Ishikawa (cell line): ENCODE measurements around the gene FAM83F.

Experiments used
- CEBPB ChIP-seq: IDR thresholded peaks from 2 replicates; pipeline ENCODE4 v1.6.1; 2012
- CREB1 ChIP-seq: IDR thresholded peaks from 2 replicates; pipeline ENCODE4 v1.6.1; 2012; ENCODE audit warnings: low read depth
- EP300 ChIP-seq: IDR thresholded peaks from 2 replicates; pipeline ENCODE4 v1.6.1; 2012; ENCODE audit warnings: borderline replicate concordance
- FOXM1 ChIP-seq: IDR thresholded peaks from 2 replicates; pipeline ENCODE4 v1.6.1; 2012; ENCODE audit warnings: low read depth, borderline replicate concordance
- RAD21 ChIP-seq: IDR thresholded peaks from 2 replicates; pipeline ENCODE4 v1.6.1; 2012; ENCODE audit warnings: low read depth
- TAF1 ChIP-seq: IDR thresholded peaks from 2 replicates; pipeline ENCODE4 v1.6.1; 2012; ENCODE audit warnings: low read depth, mild to moderate bottlenecking
- TCF12 ChIP-seq: IDR thresholded peaks from 2 replicates; pipeline ENCODE4 v1.6.1; 2012; ENCODE audit warnings: low read depth
- YY1 ChIP-seq: IDR thresholded peaks from 2 replicates; pipeline ENCODE4 v1.6.1; 2012; ENCODE audit warnings: low read depth
- ZBTB7A ChIP-seq: IDR thresholded peaks from 2 replicates; pipeline ENCODE4 v1.6.1; 2012; ENCODE audit warnings: low read depth
- TF ChIP-seq, protein P1 (sequence below): IDR thresholded peaks from 2 replicates; pipeline ENCODE4 v1.6.1; 2012; ENCODE audit warnings: low read depth, mild to moderate bottlenecking
- TF ChIP-seq, protein P2 (sequence below): IDR thresholded peaks from 2 replicates; pipeline ENCODE4 v1.6.1; 2012

DNA sequence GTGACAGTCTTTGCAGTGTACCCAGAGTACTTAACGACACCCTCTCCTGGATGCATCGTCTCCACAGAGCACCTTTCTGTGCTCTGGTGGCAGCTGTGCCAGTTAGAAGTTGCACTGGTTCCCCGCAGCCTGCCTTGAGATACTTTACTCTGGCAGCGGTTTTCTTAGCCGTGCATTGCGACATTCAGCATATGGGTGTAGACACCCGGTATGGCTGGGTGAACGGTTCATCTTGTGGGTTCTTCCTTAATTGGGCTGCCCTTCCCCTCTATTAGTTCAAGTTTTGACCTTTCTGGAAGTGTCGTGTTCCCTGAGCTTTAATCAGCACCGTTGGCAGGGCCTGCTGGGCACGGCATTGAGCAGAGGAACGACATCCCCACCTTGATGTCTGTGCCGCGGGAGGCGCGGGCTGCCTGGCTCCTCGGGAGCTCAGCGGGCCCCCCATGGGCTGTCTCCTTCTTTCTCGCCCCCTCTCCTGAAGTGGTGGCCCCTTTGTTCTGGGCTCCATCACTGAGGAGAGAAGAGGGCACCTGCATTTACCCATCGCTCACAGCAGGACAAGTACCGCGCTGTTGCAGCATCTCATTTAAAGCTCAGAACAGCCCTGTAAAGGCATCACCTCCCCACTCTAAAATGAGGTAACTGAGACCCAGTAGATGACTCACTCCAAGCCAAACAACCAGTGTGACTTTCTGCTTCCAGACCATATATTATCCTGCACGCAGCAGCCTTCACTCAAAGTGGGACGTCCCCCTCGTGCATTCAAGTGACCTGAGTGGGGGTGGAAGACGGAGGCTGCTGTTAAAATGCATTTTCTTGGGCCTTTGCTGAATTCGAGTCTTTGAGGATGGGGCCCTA, 13.3 kb downstream of the FAM83F start:
- TF ChIP-seq TCF12 (no peak), EP300 (no peak), CEBPB (no peak), YY1 (no peak), RAD21 (no peak), TAF1 (no peak), CREB1 (no peak), ZBTB7A (no peak), FOXM1 (no peak)
- TF ChIP-seq, protein P1, sequence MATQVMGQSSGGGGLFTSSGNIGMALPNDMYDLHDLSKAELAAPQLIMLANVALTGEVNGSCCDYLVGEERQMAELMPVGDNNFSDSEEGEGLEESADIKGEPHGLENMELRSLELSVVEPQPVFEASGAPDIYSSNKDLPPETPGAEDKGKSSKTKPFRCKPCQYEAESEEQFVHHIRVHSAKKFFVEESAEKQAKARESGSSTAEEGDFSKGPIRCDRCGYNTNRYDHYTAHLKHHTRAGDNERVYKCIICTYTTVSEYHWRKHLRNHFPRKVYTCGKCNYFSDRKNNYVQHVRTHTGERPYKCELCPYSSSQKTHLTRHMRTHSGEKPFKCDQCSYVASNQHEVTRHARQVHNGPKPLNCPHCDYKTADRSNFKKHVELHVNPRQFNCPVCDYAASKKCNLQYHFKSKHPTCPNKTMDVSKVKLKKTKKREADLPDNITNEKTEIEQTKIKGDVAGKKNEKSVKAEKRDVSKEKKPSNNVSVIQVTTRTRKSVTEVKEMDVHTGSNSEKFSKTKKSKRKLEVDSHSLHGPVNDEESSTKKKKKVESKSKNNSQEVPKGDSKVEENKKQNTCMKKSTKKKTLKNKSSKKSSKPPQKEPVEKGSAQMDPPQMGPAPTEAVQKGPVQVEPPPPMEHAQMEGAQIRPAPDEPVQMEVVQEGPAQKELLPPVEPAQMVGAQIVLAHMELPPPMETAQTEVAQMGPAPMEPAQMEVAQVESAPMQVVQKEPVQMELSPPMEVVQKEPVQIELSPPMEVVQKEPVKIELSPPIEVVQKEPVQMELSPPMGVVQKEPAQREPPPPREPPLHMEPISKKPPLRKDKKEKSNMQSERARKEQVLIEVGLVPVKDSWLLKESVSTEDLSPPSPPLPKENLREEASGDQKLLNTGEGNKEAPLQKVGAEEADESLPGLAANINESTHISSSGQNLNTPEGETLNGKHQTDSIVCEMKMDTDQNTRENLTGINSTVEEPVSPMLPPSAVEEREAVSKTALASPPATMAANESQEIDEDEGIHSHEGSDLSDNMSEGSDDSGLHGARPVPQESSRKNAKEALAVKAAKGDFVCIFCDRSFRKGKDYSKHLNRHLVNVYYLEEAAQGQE = no peak
- TF ChIP-seq, protein P2, sequence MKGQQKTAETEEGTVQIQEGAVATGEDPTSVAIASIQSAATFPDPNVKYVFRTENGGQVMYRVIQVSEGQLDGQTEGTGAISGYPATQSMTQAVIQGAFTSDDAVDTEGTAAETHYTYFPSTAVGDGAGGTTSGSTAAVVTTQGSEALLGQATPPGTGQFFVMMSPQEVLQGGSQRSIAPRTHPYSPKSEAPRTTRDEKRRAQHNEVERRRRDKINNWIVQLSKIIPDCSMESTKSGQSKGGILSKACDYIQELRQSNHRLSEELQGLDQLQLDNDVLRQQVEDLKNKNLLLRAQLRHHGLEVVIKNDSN = no peak
